ENCODE results near the gene ALX4. TPM values are rescaled to one million over a fixed set of nuclear protein-coding genes. Genes with fewer than 3 reads are reported as not detected.

The ALX4 gene
- total RNA-seq, 2 donors from 2014 or later = 0.17 to 0.36 TPM

- peaks cover 59% of the 10 kb centered on the region for H3K27me3 ChIP-seq (replicated peaks; ENCODE audit: insufficient read depth)
Measured at GRCh38 chr11:44313761-44314489, 4.0 kb upstream of the ALX4 start.

DNA sequence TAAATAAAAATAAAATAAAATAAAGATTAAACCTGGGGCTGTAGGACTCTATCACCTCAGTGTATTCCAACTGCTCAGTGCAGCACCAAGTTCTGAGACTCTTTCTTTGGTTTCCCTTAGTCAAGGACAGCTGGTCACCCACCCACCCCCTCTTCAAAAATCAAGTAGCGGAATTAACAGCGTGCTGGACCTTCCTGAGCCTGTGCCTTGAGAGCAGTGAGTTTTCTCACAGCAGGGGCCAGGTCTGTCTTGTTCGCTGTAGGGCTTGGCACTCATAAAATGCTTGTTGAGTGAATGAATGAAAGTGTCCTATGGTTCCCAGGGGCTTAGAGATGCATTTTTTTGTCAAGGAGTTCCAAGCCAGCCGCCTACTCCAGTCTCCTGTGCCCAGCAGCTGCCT, 2.9 kb upstream of the ALX4 start:
- intact Hi-C loops (cut with DNase I) = no loop called here
- Histone ChIP-seq H3K27ac (no peak overlapping the region), H3K36me3 (no peaks in the 10 kb centered on the region), H3K27me3 (replicated peaks; ENCODE audit: insufficient read depth) (peaks cover 55% of the 10 kb centered on the region), H3K4me1 (replicated peaks) (no peaks in the 10 kb centered on the region), H3K9me3 (no peaks in the 10 kb centered on the region), H3K4me3 (no peak overlapping the region)
- TF ChIP-seq, protein P1, sequence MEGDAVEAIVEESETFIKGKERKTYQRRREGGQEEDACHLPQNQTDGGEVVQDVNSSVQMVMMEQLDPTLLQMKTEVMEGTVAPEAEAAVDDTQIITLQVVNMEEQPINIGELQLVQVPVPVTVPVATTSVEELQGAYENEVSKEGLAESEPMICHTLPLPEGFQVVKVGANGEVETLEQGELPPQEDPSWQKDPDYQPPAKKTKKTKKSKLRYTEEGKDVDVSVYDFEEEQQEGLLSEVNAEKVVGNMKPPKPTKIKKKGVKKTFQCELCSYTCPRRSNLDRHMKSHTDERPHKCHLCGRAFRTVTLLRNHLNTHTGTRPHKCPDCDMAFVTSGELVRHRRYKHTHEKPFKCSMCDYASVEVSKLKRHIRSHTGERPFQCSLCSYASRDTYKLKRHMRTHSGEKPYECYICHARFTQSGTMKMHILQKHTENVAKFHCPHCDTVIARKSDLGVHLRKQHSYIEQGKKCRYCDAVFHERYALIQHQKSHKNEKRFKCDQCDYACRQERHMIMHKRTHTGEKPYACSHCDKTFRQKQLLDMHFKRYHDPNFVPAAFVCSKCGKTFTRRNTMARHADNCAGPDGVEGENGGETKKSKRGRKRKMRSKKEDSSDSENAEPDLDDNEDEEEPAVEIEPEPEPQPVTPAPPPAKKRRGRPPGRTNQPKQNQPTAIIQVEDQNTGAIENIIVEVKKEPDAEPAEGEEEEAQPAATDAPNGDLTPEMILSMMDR (IDR thresholded peaks at IDR 0.05) = no peak
- no peak for TF ChIP-seq POLR2A (IDR thresholded peaks at IDR 0.05)
- no peak for TF ChIP-seq POLR2AphosphoS5 (IDR thresholded peaks at IDR 0.05)
- no peak for DNase-seq (ENCODE audit: low spot score)
- WGBS = 32% methylated on average over 4 of the region's 4 CpGs

More at GRCh38 chr11:44313761-44314489, 4.0 kb upstream of the ALX4 start:
- no peaks in the 10 kb centered on the region for H3K9me3 ChIP-seq
- H3K36me3 ChIP-seq = no peaks in the 10 kb centered on the region
- no peak for DNase-seq (ENCODE audit: low spot score)
- H3K4me1 ChIP-seq (replicated peaks) = no peaks in the 10 kb centered on the region
- intact Hi-C loops (cut with DNase I) = no loop called here
- no peak overlapping the region for H3K4me3 ChIP-seq
- TF ChIP-seq POLR2A (IDR thresholded peaks at IDR 0.05) = no peak
- TF ChIP-seq, protein P1 (IDR thresholded peaks at IDR 0.05) = no peak
- no peak for TF ChIP-seq POLR2AphosphoS5 (IDR thresholded peaks at IDR 0.05)
- H3K27ac ChIP-seq = no peak overlapping the region
- 15% methylated on average over 9 of the region's 9 CpGs for WGBS

- Histone ChIP-seq H3K4me1 (replicated peaks) (no peaks in the 10 kb centered on the region), H3K27me3 (replicated peaks; ENCODE audit: insufficient read depth) (peaks cover 48% of the 10 kb centered on the region), H3K9me3 (no peaks in the 10 kb centered on the region), H3K36me3 (no peaks in the 10 kb centered on the region), H3K27ac (no peak overlapping the region), H3K4me3 (no peak overlapping the region)
- intact Hi-C loops (cut with DNase I) = no loop called here
- TF ChIP-seq, protein P1 (IDR thresholded peaks at IDR 0.05) = no peak
- no peak for TF ChIP-seq POLR2A (IDR thresholded peaks at IDR 0.05)
- TF ChIP-seq POLR2AphosphoS5 (IDR thresholded peaks at IDR 0.05) = no peak
- 8% methylated on average over 44 of the region's 44 CpGs for WGBS
- DNase-seq (ENCODE audit: low spot score) = no peak
Measured at GRCh38 chr11:44311339-44312261, 1.7 kb upstream of the ALX4 start.

DNA sequence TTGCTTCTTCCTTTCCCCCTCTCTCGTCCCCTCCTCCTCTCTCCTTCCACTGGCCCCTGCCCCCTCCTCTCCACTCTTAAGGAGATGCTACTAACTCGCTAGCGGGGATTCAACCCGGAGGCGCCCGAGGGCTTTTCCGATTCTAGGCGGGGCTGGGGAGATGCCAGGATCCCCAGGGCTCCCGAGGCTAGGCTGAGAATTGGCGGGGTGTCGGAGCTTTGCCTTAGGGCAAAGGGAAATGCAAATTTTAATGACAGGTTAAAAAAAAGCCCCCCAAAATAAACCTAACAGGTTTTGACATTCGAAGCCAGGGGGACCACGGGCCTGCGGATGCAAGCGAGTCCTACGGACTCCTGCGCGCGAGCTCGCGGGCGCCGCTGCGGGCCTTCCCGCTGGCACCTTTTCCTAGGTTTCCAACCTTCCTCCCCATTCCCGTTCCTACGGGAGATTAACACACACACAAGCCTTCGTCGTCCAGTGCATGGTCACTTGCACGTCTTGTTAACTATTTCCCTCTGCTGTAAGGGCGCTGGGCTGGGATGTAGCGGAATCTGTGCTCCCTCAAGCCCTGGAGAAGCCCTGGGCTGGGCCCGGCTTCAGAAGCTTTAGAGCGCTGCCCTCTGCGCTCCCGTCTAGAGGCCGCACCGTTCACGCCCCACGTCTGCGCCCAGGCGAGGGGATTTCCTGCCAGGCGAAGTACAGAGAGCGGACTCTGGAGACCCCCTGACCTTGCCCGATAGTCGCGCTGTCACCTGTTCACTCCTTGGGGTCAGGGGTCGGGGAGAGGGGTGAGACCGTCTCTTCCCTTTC, 729 bp upstream of the ALX4 start:
- no peak overlapping the region for H3K27ac ChIP-seq
- DNase-seq (ENCODE audit: low spot score) = no peak
- intact Hi-C loops (cut with DNase I) = no loop called here
- 4% methylated on average over 47 of the region's 49 CpGs for WGBS
- peaks cover 49% of the 10 kb centered on the region for H3K27me3 ChIP-seq (replicated peaks; ENCODE audit: insufficient read depth)
- no peaks in the 10 kb centered on the region for H3K4me1 ChIP-seq (replicated peaks)
- TF ChIP-seq, protein P1 (IDR thresholded peaks at IDR 0.05) = no peak
- TF ChIP-seq POLR2A (IDR thresholded peaks at IDR 0.05) (no peak), POLR2AphosphoS5 (IDR thresholded peaks at IDR 0.05) (no peak)
- H3K9me3 ChIP-seq = no peaks in the 10 kb centered on the region
- H3K4me3 ChIP-seq = no peak overlapping the region
- H3K36me3 ChIP-seq = no peaks in the 10 kb centered on the region
